Loucy (cell line): ENCODE results near the gene RIN3.

Source experiments
- H2AFZ ChIP-seq: fragments of 200-600 bp; sonication (generic); 2 replicates; pipeline ENCODE4 v1.6.0; 2016; ENCODE audit warnings: antibody characterized with exemption, mild to moderate bottlenecking, low read length, moderate library complexity
- H3F3A ChIP-seq: fragments of 200-600 bp; 2 replicates; pipeline ENCODE4 v1.6.0; 2016; ENCODE audit warnings: antibody characterized with exemption, low read depth, mild to moderate bottlenecking
- H3K27me3 ChIP-seq: fragments of 200-600 bp; sonication (generic); 2 replicates; pipeline ENCODE4 v1.6.1; 2014; ENCODE audit warnings: low read length, mild to moderate bottlenecking; ENCODE audit not compliant: insufficient read depth, poor library complexity, severe bottlenecking
- H3K36me3 ChIP-seq: fragments of 200-600 bp; sonication (generic); 2 replicates; pipeline ENCODE4 v1.6.1; 2016; ENCODE audit warnings: low read length; ENCODE audit not compliant: insufficient read depth
- H3K4me1 ChIP-seq: fragments of 200-600 bp; sonication (generic); 2 replicates; pipeline ENCODE4 v1.5.1; 2014; ENCODE audit warnings: low read length, mild to moderate bottlenecking; ENCODE audit not compliant: insufficient read depth, poor library complexity, severe bottlenecking
- H3K4me2 ChIP-seq: fragments of 200-600 bp; sonication (generic); 2 replicates; pipeline ENCODE4 v1.6.0; 2014; ENCODE audit warnings: antibody characterized with exemption, low read length, low read depth, mild to moderate bottlenecking; ENCODE audit not compliant: poor library complexity, severe bottlenecking
- H3K4me3 ChIP-seq: fragments of 200-600 bp; sonication (generic); 2 replicates; pipeline ENCODE4 v1.5.1; 2014; ENCODE audit warnings: low read length, mild to moderate bottlenecking, mixed read lengths; ENCODE audit not compliant: poor library complexity, severe bottlenecking
- H3K79me2 ChIP-seq: fragments of 200-600 bp; sonication (generic); 2 replicates; pipeline ENCODE4 v1.6.1; 2014; ENCODE audit warnings: low read length; ENCODE audit not compliant: insufficient read depth
- H3K9ac ChIP-seq: fragments of 200-600 bp; sonication (generic); 2 replicates; pipeline ENCODE4 v1.6.0; 2014; ENCODE audit warnings: mild to moderate bottlenecking, low read depth, low read length, moderate library complexity; ENCODE audit not compliant: poor library complexity, severe bottlenecking
- H3K9me2 ChIP-seq: fragments of 200-600 bp; sonication (generic); replicated peaks from 2 replicates; pipeline ENCODE4 v1.6.1; 2016; ENCODE audit warnings: low read depth, low read length, mixed read lengths
- H3K9me3 ChIP-seq: fragments of 200-600 bp; sonication (generic); 2 replicates; pipeline ENCODE4 v1.6.1; 2014; ENCODE audit warnings: mild to moderate bottlenecking, antibody characterized with exemption, low read length, low read depth; ENCODE audit not compliant: insufficient read depth
- H4K20me1 ChIP-seq: fragments of 200-600 bp; sonication (generic); 2 replicates; pipeline ENCODE4 v1.6.0; 2014; ENCODE audit warnings: antibody characterized with exemption, low read length, mild to moderate bottlenecking; ENCODE audit not compliant: insufficient read depth, poor library complexity, severe bottlenecking
- CTCF ChIP-seq: fragments of 200-600 bp; sonication (generic); conservative IDR thresholded peaks from 2 replicates; pipeline ENCODE4 v1.5.1; 2014; ENCODE audit warnings: mild to moderate bottlenecking, antibody characterized with exemption, low read length
- EZH2phosphoT487 ChIP-seq: fragments of 200-600 bp; IDR thresholded peaks from 2 replicates; pipeline ENCODE4 v1.6.1; 2018; ENCODE audit warnings: antibody characterized with exemption, mild to moderate bottlenecking, moderate library complexity, borderline replicate concordance

RIN3 gene

GRCh38 chr14:92726135-92726932, 212.8 kb downstream of the RIN3 start:
- H2AFZ ChIP-seq: no peak overlapping the region
- H3K9ac ChIP-seq: no peak overlapping the region
- H3K4me2 ChIP-seq: no peak overlapping the region
- no peaks in the 10 kb centered on the region for H3F3A ChIP-seq
- peaks cover 12% of the 10 kb centered on the region for H3K4me1 ChIP-seq
- H4K20me1 ChIP-seq: no peaks in the 10 kb centered on the region
- no peaks in the 10 kb centered on the region for H3K9me3 ChIP-seq
- no peaks in the 10 kb centered on the region for H3K27me3 ChIP-seq
- H3K9me2 ChIP-seq: no peaks in the 10 kb centered on the region
- no peaks in the 10 kb centered on the region for H3K79me2 ChIP-seq
- H3K36me3 ChIP-seq: no peaks in the 10 kb centered on the region
- H3K4me3 ChIP-seq: no peak overlapping the region
- TF ChIP-seq EZH2phosphoT487: no peak
- TF ChIP-seq CTCF: no peak

- H3K9me3 ChIP-seq: no peaks in the 10 kb centered on the region
- H3K36me3 ChIP-seq: no peaks in the 10 kb centered on the region
- no peaks in the 10 kb centered on the region for H3K79me2 ChIP-seq
- H4K20me1 ChIP-seq: no peaks in the 10 kb centered on the region
- no peak overlapping the region for H3K4me2 ChIP-seq
- TF ChIP-seq CTCF (no peak), EZH2phosphoT487 (no peak)
- H3K4me1 ChIP-seq: peaks cover 12% of the 10 kb centered on the region
- no peaks in the 10 kb centered on the region for H3F3A ChIP-seq
- no peak overlapping the region for H3K4me3 ChIP-seq
- H3K9ac ChIP-seq: no peak overlapping the region
- H3K27me3 ChIP-seq: no peaks in the 10 kb centered on the region
- no peaks in the 10 kb centered on the region for H3K9me2 ChIP-seq
- H2AFZ ChIP-seq: no peak overlapping the region
Observed at GRCh38 chr14:92726933-92727262, 213.3 kb downstream of the RIN3 start.

GRCh38 chr14:92728759-92729364, 215.3 kb downstream of the RIN3 start:
- H3K4me3 ChIP-seq: no peak overlapping the region

More at GRCh38 chr14:92728759-92729364, 215.3 kb downstream of the RIN3 start:
- Histone ChIP-seq H2AFZ (no peak overlapping the region), H3F3A (no peaks in the 10 kb centered on the region), H4K20me1 (no peaks in the 10 kb centered on the region), H3K4me2 (no peak overlapping the region), H3K36me3 (no peaks in the 10 kb centered on the region), H3K9me3 (no peaks in the 10 kb centered on the region), H3K9me2 (no peaks in the 10 kb centered on the region), H3K9ac (no peak overlapping the region), H3K27me3 (no peaks in the 10 kb centered on the region), H3K79me2 (no peaks in the 10 kb centered on the region), H3K4me1 (peaks cover 15% of the 10 kb centered on the region)
- TF ChIP-seq EZH2phosphoT487 (no peak), CTCF (no peak)
